ENCODE measurements around the gene IGLL5. TPM values are rescaled to one million over a fixed set of nuclear protein-coding genes. Genes with fewer than 3 reads are reported as not detected.

The IGLL5 gene
- total and polyA plus RNA-seq, 7 donors, result 0.06 to 0.50 (median 0.45) TPM; not detected in 4

- DNase-seq (no peak), ATAC-seq (no peak)
- Histone ChIP-seq H3K4me1 (no peaks in the 10 kb centered on the region), H3K27me3 (ENCODE audit: insufficient read depth in 3 of 3, low read length in 2 of 3) (peaks cover 0 to 11% (median 4%) of the 10 kb centered on the region in 3 donors), H3K27ac (no peak overlapping the region), H3K9me3 (no peaks in the 10 kb centered on the region), H3K4me3 (no peak overlapping the region), H3K36me3 (ENCODE audit: insufficient read depth in 1 of 2, low read depth in 1 of 2) (no peaks in the 10 kb centered on the region)
- no peak for TF ChIP-seq CTCF (IDR thresholded peaks at IDR 0.05)
- intact Hi-C loops (cut with DNase I), result no loop called here
- WGBS, 3 donors, result 92 to 96% (median 93%) methylated on average over 11 of the region's 11 CpGs
Observed at GRCh38 chr22:22883090-22883727, 4.4 kb upstream of the IGLL5 start.

GRCh38 chr22:22884010-22884887, 3.4 kb upstream of the IGLL5 start:
- no peak overlapping the region for H3K27ac ChIP-seq
- no peaks in the 10 kb centered on the region for H3K36me3 ChIP-seq (ENCODE audit: insufficient read depth in 1 of 2, low read depth in 1 of 2)
- H3K27me3 ChIP-seq (ENCODE audit: insufficient read depth in 3 of 3, low read length in 2 of 3), result peaks cover 0 to 4% (median under 1%) of the 10 kb centered on the region in 3 donors
- WGBS, 3 donors, result 37 to 52% (median 41%) methylated on average over 3 of the region's 3 CpGs
- peak in 1 of 2 donors; percentile 33 for DNase-seq
- intact Hi-C loops (cut with DNase I), result no loop called here
- peak; percentile 48 for TF ChIP-seq CTCF (IDR thresholded peaks at IDR 0.05)
- no peak for ATAC-seq
- H3K4me1 ChIP-seq, result no peaks in the 10 kb centered on the region
- no peak overlapping the region for H3K4me3 ChIP-seq
- H3K9me3 ChIP-seq, result no peaks in the 10 kb centered on the region

- Histone ChIP-seq H3K27ac (no peak overlapping the region), H3K36me3 (ENCODE audit: insufficient read depth in 1 of 2, low read depth in 1 of 2) (no peaks in the 10 kb centered on the region), H3K4me3 (no peak overlapping the region), H3K9me3 (no peaks in the 10 kb centered on the region), H3K4me1 (no peaks in the 10 kb centered on the region), H3K27me3 (ENCODE audit: insufficient read depth in 3 of 3, low read length in 2 of 3) (peaks cover 0 to 4% (median 0%) of the 10 kb centered on the region in 3 donors)
- 46 to 60% (median 56%) methylated on average over 8 to 9 of the region's 9 CpGs for WGBS, 3 donors
- DNase-seq (no peak), ATAC-seq (no peak)
- intact Hi-C loops (cut with DNase I), result no loop called here
- TF ChIP-seq CTCF (IDR thresholded peaks at IDR 0.05), result no peak
Observed at GRCh38 chr22:22884888-22885840, 2.5 kb upstream of the IGLL5 start.

- ATAC-seq (no peak), DNase-seq (no peak)
- WGBS, 3 donors, result 94 to 95% (median 94%) methylated on average over 4 of the region's 4 CpGs
- Histone ChIP-seq H3K4me1 (no peaks in the 10 kb centered on the region), H3K27ac (no peak overlapping the region), H3K36me3 (ENCODE audit: insufficient read depth in 1 of 2, low read depth in 1 of 2) (no peaks in the 10 kb centered on the region), H3K4me3 (no peak overlapping the region), H3K9me3 (no peaks in the 10 kb centered on the region), H3K27me3 (ENCODE audit: insufficient read depth in 3 of 3, low read length in 2 of 3) (no peaks in the 10 kb centered on the region)
- intact Hi-C loops (cut with DNase I), result no loop called here
- no peak for TF ChIP-seq CTCF (IDR thresholded peaks at IDR 0.05)
Observed at GRCh38 chr22:22886546-22886945, 1.1 kb upstream of the IGLL5 start.

Measured in psoas muscle (tissue), 8 donors.